ENCODE results near the gene ZNF618.

- TF ChIP-seq POLR2A (IDR thresholded peaks at IDR 0.05) (no peak), CTCF (IDR thresholded peaks at IDR 0.05) (no peak)
Observed at GRCh38 chr9:113901221-113901688, 25.1 kb downstream of the ZNF618 start.

All from esophagus squamous epithelium (tissue), 4 donors.